DOHH2 (cell line): ENCODE data around the gene DPH6.
"Not testable (repeated sequence)": the region's sequence is repeated elsewhere in the genome, so short reads cannot be mapped to it uniquely, and the experiment has no call there.

ENCODE experiments used
- H3F3A ChIP-seq: fragments of 200-600 bp; sonication (generic), shearing (Covaris generic); 2 replicates; pipeline ENCODE4 v1.6.0; 2016; ENCODE audit warnings: antibody characterized with exemption, mild to moderate bottlenecking; ENCODE audit not compliant: control insufficient read depth, insufficient read depth
- H3K27ac ChIP-seq: fragments of 200-600 bp; sonication (generic); 2 replicates; pipeline ENCODE4 v1.5.1; 2014; ENCODE audit warnings: low read depth, mild to moderate bottlenecking, low read length, moderate library complexity
- H3K27me3 ChIP-seq: fragments of 200-600 bp; sonication (generic); 2 replicates; pipeline ENCODE4 v1.6.1; 2014; ENCODE audit warnings: mild to moderate bottlenecking, low read length, mixed read lengths; ENCODE audit not compliant: control insufficient read depth
- H3K36me3 ChIP-seq: fragments of 200-600 bp; sonication (generic); 2 replicates; pipeline ENCODE4 v1.6.1; 2014; ENCODE audit warnings: mild to moderate bottlenecking, low read length, moderate library complexity, mixed read lengths; ENCODE audit not compliant: control insufficient read depth
- H3K4me1 ChIP-seq: fragments of 200-600 bp; sonication (generic); 2 replicates; pipeline ENCODE4 v1.6.1; 2014; ENCODE audit warnings: mild to moderate bottlenecking, low read length, mixed read lengths; ENCODE audit not compliant: control insufficient read depth
- H3K4me2 ChIP-seq: fragments of 200-600 bp; sonication (generic); 2 replicates; pipeline ENCODE4 v1.6.0; 2014; ENCODE audit warnings: mild to moderate bottlenecking, low read length, moderate library complexity
- H3K4me3 ChIP-seq: fragments of 200-600 bp; sonication (generic); 2 replicates; pipeline ENCODE4 v1.5.1; 2014; ENCODE audit warnings: mild to moderate bottlenecking, low read length, mixed read lengths
- H3K79me2 ChIP-seq: fragments of 200-600 bp; sonication (generic); 2 replicates; pipeline ENCODE4 v1.6.1; 2014; ENCODE audit warnings: mild to moderate bottlenecking, low read length, mixed read lengths; ENCODE audit not compliant: control insufficient read depth
- H3K9me2 ChIP-seq: fragments of 200-600 bp; sonication (generic); replicated peaks from 2 replicates; pipeline ENCODE4 v1.6.1; 2014; ENCODE audit warnings: mild to moderate bottlenecking, low read length, mixed read lengths; ENCODE audit not compliant: control insufficient read depth
- H3K9me3 ChIP-seq: fragments of 200-600 bp; sonication (generic); 2 replicates; pipeline ENCODE4 v1.6.1; 2014; ENCODE audit warnings: antibody characterized with exemption, low read length, mixed read lengths; ENCODE audit not compliant: control insufficient read depth, insufficient read depth
- H4K20me1 ChIP-seq: fragments of 200-600 bp; sonication (generic); 2 replicates; pipeline ENCODE4 v1.6.0; 2014; ENCODE audit warnings: low read depth, mild to moderate bottlenecking, antibody characterized with exemption, low read length, moderate library complexity; ENCODE audit not compliant: control insufficient read depth, insufficient read depth
- EZH2phosphoT487 ChIP-seq: fragments of 200-600 bp; sonication (generic); IDR thresholded peaks from 2 replicates; pipeline ENCODE4 v1.6.1; 2017; ENCODE audit warnings: borderline replicate concordance, mild to moderate bottlenecking, antibody characterized with exemption, low read length, moderate library complexity, mixed read lengths
- TF ChIP-seq, protein P1 (sequence below): fragments of 200-600 bp; sonication (generic); IDR thresholded peaks from one replicate; pipeline ENCODE4 v1.5.1; 2014; ENCODE audit warnings: antibody characterized with exemption, mild to moderate bottlenecking, low read depth, low read length; ENCODE audit not compliant: poor library complexity, severe bottlenecking

Gene DPH6

GRCh38 chr15:35383506-35383905, 162.5 kb downstream of the DPH6 start:
- Histone ChIP-seq H4K20me1 (no peaks in the 10 kb centered on the region), H3K9me3 (no peaks in the 10 kb centered on the region), H3K9me2 (no peaks in the 10 kb centered on the region), H3K27ac (no peak overlapping the region), H3K79me2 (no peaks in the 10 kb centered on the region), H3F3A (no peaks in the 10 kb centered on the region), H3K4me2 (no peak overlapping the region), H3K4me1 (no peaks in the 10 kb centered on the region), H3K36me3 (no peaks in the 10 kb centered on the region), H3K27me3 (no peaks in the 10 kb centered on the region), H3K4me3 (no peak overlapping the region)
- TF ChIP-seq, protein P1, sequence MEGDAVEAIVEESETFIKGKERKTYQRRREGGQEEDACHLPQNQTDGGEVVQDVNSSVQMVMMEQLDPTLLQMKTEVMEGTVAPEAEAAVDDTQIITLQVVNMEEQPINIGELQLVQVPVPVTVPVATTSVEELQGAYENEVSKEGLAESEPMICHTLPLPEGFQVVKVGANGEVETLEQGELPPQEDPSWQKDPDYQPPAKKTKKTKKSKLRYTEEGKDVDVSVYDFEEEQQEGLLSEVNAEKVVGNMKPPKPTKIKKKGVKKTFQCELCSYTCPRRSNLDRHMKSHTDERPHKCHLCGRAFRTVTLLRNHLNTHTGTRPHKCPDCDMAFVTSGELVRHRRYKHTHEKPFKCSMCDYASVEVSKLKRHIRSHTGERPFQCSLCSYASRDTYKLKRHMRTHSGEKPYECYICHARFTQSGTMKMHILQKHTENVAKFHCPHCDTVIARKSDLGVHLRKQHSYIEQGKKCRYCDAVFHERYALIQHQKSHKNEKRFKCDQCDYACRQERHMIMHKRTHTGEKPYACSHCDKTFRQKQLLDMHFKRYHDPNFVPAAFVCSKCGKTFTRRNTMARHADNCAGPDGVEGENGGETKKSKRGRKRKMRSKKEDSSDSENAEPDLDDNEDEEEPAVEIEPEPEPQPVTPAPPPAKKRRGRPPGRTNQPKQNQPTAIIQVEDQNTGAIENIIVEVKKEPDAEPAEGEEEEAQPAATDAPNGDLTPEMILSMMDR, result no peak
- no peak for TF ChIP-seq EZH2phosphoT487

DNA sequence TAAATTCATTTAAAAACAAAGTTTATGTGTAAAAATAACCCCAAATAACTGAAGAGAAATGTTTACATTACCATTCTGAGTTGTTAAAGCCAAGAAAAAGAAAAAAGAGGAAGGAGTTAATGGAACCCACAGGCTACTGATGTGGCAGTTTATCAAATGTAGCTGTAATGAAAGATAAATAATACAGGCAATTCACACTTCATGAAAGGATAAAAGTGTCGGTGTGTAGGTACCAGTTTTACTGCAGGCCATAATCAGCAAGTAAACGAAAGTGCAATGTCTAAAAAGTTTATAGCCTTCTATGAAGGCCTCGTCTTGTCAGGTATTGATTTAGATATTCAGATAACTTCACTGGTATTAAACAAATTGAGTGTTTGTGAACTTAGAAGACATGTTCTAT, 164.6 kb downstream of the DPH6 start:
- Histone ChIP-seq H4K20me1 (no peaks in the 10 kb centered on the region), H3K4me2 (no peak overlapping the region), H3F3A (no peaks in the 10 kb centered on the region), H3K9me3 (no peaks in the 10 kb centered on the region), H3K4me1 (no peaks in the 10 kb centered on the region), H3K27me3 (no peaks in the 10 kb centered on the region), H3K79me2 (no peaks in the 10 kb centered on the region), H3K9me2 (no peaks in the 10 kb centered on the region), H3K27ac (no peak overlapping the region), H3K4me3 (no peak overlapping the region), H3K36me3 (no peaks in the 10 kb centered on the region)
- no peak for TF ChIP-seq EZH2phosphoT487
- TF ChIP-seq, protein P1, result no peak

GRCh38 chr15:35379972-35380371, 166.0 kb downstream of the DPH6 start:
- Histone ChIP-seq H3K4me2 (no peak overlapping the region), H3K4me1 (no peaks in the 10 kb centered on the region), H3K9me3 (no peaks in the 10 kb centered on the region), H3K27ac (no peak overlapping the region), H3K4me3 (no peak overlapping the region), H3K36me3 (no peaks in the 10 kb centered on the region), H3K27me3 (no peaks in the 10 kb centered on the region), H3F3A (no peaks in the 10 kb centered on the region), H4K20me1 (no peaks in the 10 kb centered on the region), H3K9me2 (no peaks in the 10 kb centered on the region), H3K79me2 (no peaks in the 10 kb centered on the region)
- TF ChIP-seq EZH2phosphoT487, result no peak
- TF ChIP-seq, protein P1, result no peak

GRCh38 chr15:35378454-35378853, 167.5 kb downstream of the DPH6 start:
- not testable (repeated sequence) for H3K9me3 ChIP-seq, H3K27me3 ChIP-seq, H3F3A ChIP-seq, H3K4me3 ChIP-seq, H3K36me3 ChIP-seq, H3K4me1 ChIP-seq, H3K79me2 ChIP-seq, H4K20me1 ChIP-seq, H3K27ac ChIP-seq, H3K4me2 ChIP-seq, H3K9me2 ChIP-seq
